Measurements from ENCODE around the gene CDH10.

Gene CDH10

DNA sequence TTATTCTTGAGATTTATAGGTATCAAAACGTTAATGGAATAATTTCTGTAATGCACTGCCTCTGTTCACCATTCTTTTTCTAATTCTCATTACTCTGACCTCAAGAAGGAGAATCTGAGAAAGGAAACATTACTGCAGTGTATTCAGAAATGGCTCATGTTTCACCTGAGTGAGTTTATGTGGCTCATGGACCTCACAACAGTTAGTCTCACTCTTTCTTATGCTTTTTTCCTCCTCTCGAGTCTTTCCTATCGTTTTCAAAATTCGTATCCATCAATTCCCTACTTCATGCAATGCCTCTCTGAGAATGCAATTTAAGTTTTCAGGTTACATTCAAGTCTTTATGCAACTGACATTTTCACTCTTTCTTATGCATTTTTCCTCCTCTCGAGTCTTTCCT lies 9.6 kb downstream of the CDH10 start:
- Histone ChIP-seq H3K27ac (ENCODE audit: low read depth in 2 of 2, low read length in 2 of 2) (no peak overlapping the region), H3K4me3 (ENCODE audit: low read length in 2 of 2) (no peak overlapping the region), H3K9ac (ENCODE audit: low read depth in 1 of 2, low read length in 2 of 2) (no peak overlapping the region), H3K36me3 (ENCODE audit: control insufficient read depth in 2 of 2, insufficient read depth in 2 of 2, low read length in 2 of 2) (no peaks in the 10 kb centered on the region), H3K9me3 (ENCODE audit: control insufficient read depth in 2 of 2, low read length in 2 of 2) (no peaks in the 10 kb centered on the region), H3K27me3 (ENCODE audit: control insufficient read depth in 2 of 2, insufficient read depth in 2 of 2, low read length in 2 of 2) (no peaks in the 10 kb centered on the region), H3K4me1 (ENCODE audit: control insufficient read depth in 2 of 2, insufficient read depth in 2 of 2, low read length in 2 of 2) (no peaks in the 10 kb centered on the region)

DNA sequence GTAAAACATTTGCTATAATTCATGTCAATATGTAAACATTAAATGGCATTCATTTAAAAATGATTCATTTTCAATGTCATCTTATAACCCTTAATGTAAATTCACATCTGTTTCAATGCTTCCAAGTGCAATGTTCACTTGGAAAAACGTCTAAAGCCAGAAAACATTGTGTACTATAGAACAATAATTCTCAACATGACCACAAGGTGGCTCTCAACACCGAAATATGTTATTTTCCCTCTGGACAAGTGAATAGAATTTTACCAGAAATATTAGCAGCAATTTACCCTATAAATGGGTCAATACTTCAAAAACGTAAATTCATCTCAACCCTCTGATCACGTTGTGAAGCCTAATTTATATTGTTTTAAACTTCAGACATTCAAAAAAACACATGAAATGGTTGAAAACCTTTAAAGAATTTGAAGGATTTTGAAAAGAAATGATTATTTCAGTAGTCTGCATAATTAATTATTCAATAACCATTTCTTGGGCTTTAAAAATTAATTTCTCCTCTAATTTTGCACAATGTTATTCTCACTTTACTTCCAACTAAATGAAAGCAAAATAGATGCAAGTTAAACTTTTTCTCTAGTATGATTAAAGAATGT lies 11.0 kb downstream of the CDH10 start:
- Histone ChIP-seq H3K4me3 (ENCODE audit: low read length in 2 of 2) (no peak overlapping the region), H3K9me3 (ENCODE audit: control insufficient read depth in 2 of 2, low read length in 2 of 2) (no peaks in the 10 kb centered on the region), H3K36me3 (ENCODE audit: control insufficient read depth in 2 of 2, insufficient read depth in 2 of 2, low read length in 2 of 2) (no peaks in the 10 kb centered on the region), H3K27me3 (ENCODE audit: control insufficient read depth in 2 of 2, insufficient read depth in 2 of 2, low read length in 2 of 2) (no peaks in the 10 kb centered on the region), H3K4me1 (ENCODE audit: control insufficient read depth in 2 of 2, insufficient read depth in 2 of 2, low read length in 2 of 2) (no peaks in the 10 kb centered on the region), H3K27ac (ENCODE audit: low read depth in 2 of 2, low read length in 2 of 2) (no peak overlapping the region), H3K9ac (ENCODE audit: low read depth in 1 of 2, low read length in 2 of 2) (no peak overlapping the region)

DNA sequence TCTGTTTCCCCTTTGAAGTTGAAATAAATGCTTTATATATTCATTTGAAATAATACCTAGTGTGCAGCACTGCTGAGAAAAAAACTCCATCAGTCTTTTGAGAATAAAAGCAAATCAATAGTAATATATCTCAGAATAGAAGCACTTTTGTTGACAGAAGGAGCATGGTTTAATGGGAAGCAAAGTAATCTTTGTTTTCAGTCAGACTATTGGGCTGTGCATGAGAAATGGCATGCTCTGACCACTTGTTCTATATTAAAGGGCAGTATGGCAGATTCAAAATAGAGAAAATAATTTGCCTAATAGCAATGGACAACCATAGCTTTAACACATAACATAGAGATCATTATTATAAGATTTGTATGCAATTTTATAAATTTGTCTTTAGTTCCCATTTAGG lies 12.4 kb downstream of the CDH10 start:
- H3K36me3 ChIP-seq (ENCODE audit: control insufficient read depth in 2 of 2, insufficient read depth in 2 of 2, low read length in 2 of 2): no peaks in the 10 kb centered on the region
- H3K4me1 ChIP-seq (ENCODE audit: control insufficient read depth in 2 of 2, insufficient read depth in 2 of 2, low read length in 2 of 2): no peaks in the 10 kb centered on the region
- no peak overlapping the region for H3K27ac ChIP-seq (ENCODE audit: low read depth in 2 of 2, low read length in 2 of 2)
- H3K27me3 ChIP-seq (ENCODE audit: control insufficient read depth in 2 of 2, insufficient read depth in 2 of 2, low read length in 2 of 2): no peaks in the 10 kb centered on the region
- H3K9me3 ChIP-seq (ENCODE audit: control insufficient read depth in 2 of 2, low read length in 2 of 2): no peaks in the 10 kb centered on the region
- H3K4me3 ChIP-seq (ENCODE audit: low read length in 2 of 2): no peak overlapping the region
- H3K9ac ChIP-seq (ENCODE audit: low read depth in 1 of 2, low read length in 2 of 2): no peak overlapping the region

DNA sequence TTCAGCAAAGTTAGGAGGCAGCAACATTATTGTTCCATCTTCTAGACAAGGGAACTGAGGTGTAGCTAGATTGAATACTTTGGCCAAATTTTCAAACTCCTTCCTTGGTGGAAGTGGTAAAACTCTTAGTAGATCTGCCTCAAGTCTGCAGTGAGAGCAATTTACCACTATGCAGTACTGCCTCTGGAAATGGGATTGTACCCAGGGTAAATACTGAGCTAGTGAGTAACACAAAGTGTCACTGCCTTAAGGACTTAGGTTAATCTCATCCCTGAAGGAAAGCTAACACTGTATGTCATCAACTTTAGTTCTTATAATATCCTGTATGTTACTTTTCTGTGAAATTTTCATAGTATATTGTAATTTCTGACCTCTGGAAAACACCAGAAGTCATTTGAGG lies 13.9 kb downstream of the CDH10 start:
- Histone ChIP-seq H3K27ac (ENCODE audit: low read depth in 2 of 2, low read length in 2 of 2) (no peak overlapping the region), H3K4me1 (ENCODE audit: control insufficient read depth in 2 of 2, insufficient read depth in 2 of 2, low read length in 2 of 2) (no peaks in the 10 kb centered on the region), H3K9ac (ENCODE audit: low read depth in 1 of 2, low read length in 2 of 2) (no peak overlapping the region), H3K36me3 (ENCODE audit: control insufficient read depth in 2 of 2, insufficient read depth in 2 of 2, low read length in 2 of 2) (no peaks in the 10 kb centered on the region), H3K4me3 (ENCODE audit: low read length in 2 of 2) (no peak overlapping the region), H3K27me3 (ENCODE audit: control insufficient read depth in 2 of 2, insufficient read depth in 2 of 2, low read length in 2 of 2) (no peaks in the 10 kb centered on the region), H3K9me3 (ENCODE audit: control insufficient read depth in 2 of 2, low read length in 2 of 2) (no peaks in the 10 kb centered on the region)

DNA sequence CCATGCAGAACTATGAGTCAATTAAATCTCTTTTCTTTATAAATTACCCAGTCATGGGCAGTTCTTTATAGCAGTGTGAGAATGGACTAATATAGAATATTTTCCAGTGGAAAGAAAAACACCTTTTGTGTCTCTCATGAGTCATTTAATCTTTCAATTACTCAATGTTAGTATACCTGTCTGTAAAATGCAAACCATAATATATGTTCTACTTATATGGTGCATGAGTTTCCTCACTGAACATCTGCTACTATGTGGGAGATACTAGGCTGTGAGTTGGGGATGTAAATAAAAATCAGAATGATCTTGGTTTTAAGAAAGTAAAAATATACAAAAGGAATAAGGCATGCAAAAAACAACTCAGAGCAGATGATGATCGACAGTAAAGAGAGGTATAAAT lies 15.0 kb downstream of the CDH10 start:
- Histone ChIP-seq H3K36me3 (ENCODE audit: control insufficient read depth in 2 of 2, insufficient read depth in 2 of 2, low read length in 2 of 2) (no peaks in the 10 kb centered on the region), H3K9me3 (ENCODE audit: control insufficient read depth in 2 of 2, low read length in 2 of 2) (no peaks in the 10 kb centered on the region), H3K27ac (ENCODE audit: low read depth in 2 of 2, low read length in 2 of 2) (no peak overlapping the region), H3K27me3 (ENCODE audit: control insufficient read depth in 2 of 2, insufficient read depth in 2 of 2, low read length in 2 of 2) (no peaks in the 10 kb centered on the region), H3K4me3 (ENCODE audit: low read length in 2 of 2) (no peak overlapping the region), H3K9ac (ENCODE audit: low read depth in 1 of 2, low read length in 2 of 2) (no peak overlapping the region), H3K4me1 (ENCODE audit: control insufficient read depth in 2 of 2, insufficient read depth in 2 of 2, low read length in 2 of 2) (no peaks in the 10 kb centered on the region)

DNA sequence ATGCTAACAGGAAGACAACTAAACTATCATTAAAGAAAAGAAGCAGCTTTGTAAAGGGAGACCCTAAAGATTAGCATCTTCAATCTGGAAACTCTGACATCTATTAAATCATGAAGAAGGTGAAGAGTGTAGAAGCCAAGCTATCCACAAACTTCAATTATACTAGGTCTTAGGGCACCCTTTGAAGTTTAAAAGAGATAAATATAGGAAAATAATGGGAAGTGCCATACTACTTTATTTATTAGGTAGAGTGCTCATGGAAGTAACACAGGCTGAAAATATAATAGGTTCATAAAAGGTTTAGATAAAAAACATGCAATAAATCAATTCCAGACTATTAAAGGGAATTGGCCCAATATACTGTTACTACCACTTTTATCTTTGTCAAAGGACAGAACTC lies 19.9 kb downstream of the CDH10 start:
- Histone ChIP-seq H3K27ac (ENCODE audit: low read depth in 2 of 2, low read length in 2 of 2) (no peak overlapping the region), H3K9ac (ENCODE audit: low read depth in 1 of 2, low read length in 2 of 2) (no peak overlapping the region)

DNA sequence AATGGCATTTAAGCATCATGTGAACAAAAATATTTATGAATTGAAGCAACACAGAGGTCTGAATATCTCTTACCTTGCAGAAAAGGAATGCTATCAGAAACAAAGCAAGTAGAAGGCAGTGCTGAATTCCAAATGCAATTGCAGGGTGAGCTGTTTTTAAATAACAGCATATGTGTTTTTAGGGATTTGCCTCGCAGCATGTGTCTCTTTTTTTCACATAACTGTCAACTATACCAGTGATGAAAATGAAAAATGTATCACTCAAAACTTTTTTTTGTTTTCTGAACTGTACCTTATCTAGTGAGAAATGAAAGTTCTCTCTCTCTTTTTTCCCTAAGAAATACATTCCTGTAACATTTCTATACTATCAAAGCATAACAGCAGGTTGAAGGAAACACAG lies 21.2 kb downstream of the CDH10 start:
- Histone ChIP-seq H3K27me3 (ENCODE audit: control insufficient read depth in 2 of 2, insufficient read depth in 2 of 2, low read length in 2 of 2) (no peaks in the 10 kb centered on the region), H3K4me1 (ENCODE audit: control insufficient read depth in 2 of 2, insufficient read depth in 2 of 2, low read length in 2 of 2) (no peaks in the 10 kb centered on the region)

More for the DNA sequence above, 19.9 kb downstream of the CDH10 start:
- no peaks in the 10 kb centered on the region for H3K27me3 ChIP-seq (ENCODE audit: control insufficient read depth in 2 of 2, insufficient read depth in 2 of 2, low read length in 2 of 2)
- H3K4me1 ChIP-seq (ENCODE audit: control insufficient read depth in 2 of 2, insufficient read depth in 2 of 2, low read length in 2 of 2): no peaks in the 10 kb centered on the region
- H3K36me3 ChIP-seq (ENCODE audit: control insufficient read depth in 2 of 2, insufficient read depth in 2 of 2, low read length in 2 of 2): no peaks in the 10 kb centered on the region
- no peaks in the 10 kb centered on the region for H3K9me3 ChIP-seq (ENCODE audit: control insufficient read depth in 2 of 2, low read length in 2 of 2)
- no peak overlapping the region for H3K4me3 ChIP-seq (ENCODE audit: low read length in 2 of 2)

DNA sequence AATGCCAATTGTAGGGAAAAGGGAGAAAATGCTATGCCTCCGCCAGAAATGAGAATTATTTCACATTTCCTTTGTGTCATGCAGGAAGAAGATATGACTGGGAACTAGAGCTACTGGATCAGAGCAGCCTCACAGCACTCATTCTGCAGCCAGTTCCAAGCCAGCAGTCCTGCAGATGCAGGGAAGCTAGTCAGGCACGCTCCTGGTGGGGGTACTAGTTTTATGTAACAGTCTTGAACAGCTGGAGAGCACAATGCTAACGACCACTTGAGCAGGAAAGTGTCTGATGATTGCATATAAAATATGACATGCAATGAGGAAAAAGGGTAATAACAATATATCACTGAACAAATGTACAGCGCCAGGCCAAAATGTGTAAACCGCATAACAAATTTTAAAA lies 21.7 kb downstream of the CDH10 start:
- no peaks in the 10 kb centered on the region for H3K9me3 ChIP-seq (ENCODE audit: control insufficient read depth in 2 of 2, low read length in 2 of 2)
- H3K27ac ChIP-seq (ENCODE audit: low read depth in 2 of 2, low read length in 2 of 2): no peak overlapping the region
- no peaks in the 10 kb centered on the region for H3K4me1 ChIP-seq (ENCODE audit: control insufficient read depth in 2 of 2, insufficient read depth in 2 of 2, low read length in 2 of 2)
- H3K4me3 ChIP-seq (ENCODE audit: low read length in 2 of 2): no peak overlapping the region
- H3K36me3 ChIP-seq (ENCODE audit: control insufficient read depth in 2 of 2, insufficient read depth in 2 of 2, low read length in 2 of 2): no peaks in the 10 kb centered on the region
- H3K9ac ChIP-seq (ENCODE audit: low read depth in 1 of 2, low read length in 2 of 2): no peak overlapping the region
- no peaks in the 10 kb centered on the region for H3K27me3 ChIP-seq (ENCODE audit: control insufficient read depth in 2 of 2, insufficient read depth in 2 of 2, low read length in 2 of 2)

More for the DNA sequence above, 21.2 kb downstream of the CDH10 start:
- no peaks in the 10 kb centered on the region for H3K36me3 ChIP-seq (ENCODE audit: control insufficient read depth in 2 of 2, insufficient read depth in 2 of 2, low read length in 2 of 2)
- no peaks in the 10 kb centered on the region for H3K9me3 ChIP-seq (ENCODE audit: control insufficient read depth in 2 of 2, low read length in 2 of 2)
- no peak overlapping the region for H3K4me3 ChIP-seq (ENCODE audit: low read length in 2 of 2)
- H3K27ac ChIP-seq (ENCODE audit: low read depth in 2 of 2, low read length in 2 of 2): no peak overlapping the region
- no peak overlapping the region for H3K9ac ChIP-seq (ENCODE audit: low read depth in 1 of 2, low read length in 2 of 2)

DNA sequence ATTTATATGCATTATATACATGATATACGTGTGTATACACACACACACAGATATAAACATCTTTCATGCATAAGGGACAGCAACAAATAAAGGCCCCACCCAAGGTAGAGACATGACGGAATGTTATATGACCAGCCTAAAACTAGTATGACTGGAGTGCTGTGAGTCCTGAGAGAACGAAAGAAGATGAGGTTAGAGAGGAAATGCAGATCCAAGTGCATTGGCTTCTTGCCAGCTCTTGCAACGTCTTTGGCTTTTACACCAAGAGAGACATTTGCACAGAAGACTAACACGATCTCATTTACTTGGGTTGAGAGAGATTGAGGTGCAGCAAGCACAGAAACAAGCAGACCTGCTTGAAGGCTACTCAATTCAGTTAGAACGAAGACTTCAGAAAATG lies 23.0 kb downstream of the CDH10 start:
- no peaks in the 10 kb centered on the region for H3K4me1 ChIP-seq (ENCODE audit: control insufficient read depth in 2 of 2, insufficient read depth in 2 of 2, low read length in 2 of 2)
- no peaks in the 10 kb centered on the region for H3K9me3 ChIP-seq (ENCODE audit: control insufficient read depth in 2 of 2, low read length in 2 of 2)
- no peak overlapping the region for H3K27ac ChIP-seq (ENCODE audit: low read depth in 2 of 2, low read length in 2 of 2)
- no peaks in the 10 kb centered on the region for H3K36me3 ChIP-seq (ENCODE audit: control insufficient read depth in 2 of 2, insufficient read depth in 2 of 2, low read length in 2 of 2)
- no peaks in the 10 kb centered on the region for H3K27me3 ChIP-seq (ENCODE audit: control insufficient read depth in 2 of 2, insufficient read depth in 2 of 2, low read length in 2 of 2)
- no peak overlapping the region for H3K9ac ChIP-seq (ENCODE audit: low read depth in 1 of 2, low read length in 2 of 2)
- H3K4me3 ChIP-seq (ENCODE audit: low read length in 2 of 2): no peak overlapping the region

DNA sequence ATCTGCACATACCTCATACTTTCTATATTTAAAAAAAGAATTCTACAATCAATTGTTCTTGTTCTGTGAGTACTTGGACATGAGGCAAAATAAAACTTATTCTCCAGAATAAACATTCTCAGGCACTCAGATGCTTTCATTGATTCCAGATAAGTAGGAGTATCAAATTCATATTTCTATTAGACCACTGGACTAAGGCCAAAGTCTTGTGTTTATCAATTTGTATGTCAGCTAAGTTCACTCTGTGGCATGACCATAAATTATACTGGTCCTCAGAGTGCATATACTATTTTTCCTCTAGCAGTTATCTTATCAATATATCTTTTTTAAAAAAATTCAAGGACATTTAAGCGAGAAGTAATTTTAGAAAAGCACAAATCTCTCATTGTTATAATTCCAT lies 28.2 kb downstream of the CDH10 start:
- H3K36me3 ChIP-seq (ENCODE audit: control insufficient read depth in 2 of 2, insufficient read depth in 2 of 2, low read length in 2 of 2): no peaks in the 10 kb centered on the region
- no peak overlapping the region for H3K9ac ChIP-seq (ENCODE audit: low read depth in 1 of 2, low read length in 2 of 2)
- H3K4me3 ChIP-seq (ENCODE audit: low read length in 2 of 2): no peak overlapping the region
- no peaks in the 10 kb centered on the region for H3K27me3 ChIP-seq (ENCODE audit: control insufficient read depth in 2 of 2, insufficient read depth in 2 of 2, low read length in 2 of 2)
- no peak overlapping the region for H3K27ac ChIP-seq (ENCODE audit: low read depth in 2 of 2, low read length in 2 of 2)
- H3K9me3 ChIP-seq (ENCODE audit: control insufficient read depth in 2 of 2, low read length in 2 of 2): no peaks in the 10 kb centered on the region
- H3K4me1 ChIP-seq (ENCODE audit: control insufficient read depth in 2 of 2, insufficient read depth in 2 of 2, low read length in 2 of 2): no peaks in the 10 kb centered on the region

DNA sequence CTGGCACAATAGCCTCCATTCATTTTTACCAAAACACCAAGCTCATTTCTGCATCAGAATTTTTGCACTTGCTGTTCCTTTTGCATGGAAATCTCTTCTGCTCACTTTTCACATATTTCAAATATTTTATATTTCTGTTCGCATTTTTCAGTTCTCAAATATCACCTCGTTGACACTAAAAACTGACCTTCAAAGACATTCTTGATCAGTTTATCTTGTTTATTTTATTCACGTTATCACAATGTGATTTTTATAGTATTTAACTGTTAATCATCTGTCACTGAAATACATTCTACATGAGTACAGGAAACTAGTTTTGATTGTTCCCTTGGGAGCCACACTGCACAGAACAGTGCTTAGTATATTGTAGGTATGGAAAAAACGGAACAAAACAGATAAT lies 29.6 kb downstream of the CDH10 start:
- Histone ChIP-seq H3K27me3 (ENCODE audit: control insufficient read depth in 2 of 2, insufficient read depth in 2 of 2, low read length in 2 of 2) (no peaks in the 10 kb centered on the region), H3K9ac (ENCODE audit: low read depth in 1 of 2, low read length in 2 of 2) (no peak overlapping the region), H3K36me3 (ENCODE audit: control insufficient read depth in 2 of 2, insufficient read depth in 2 of 2, low read length in 2 of 2) (no peaks in the 10 kb centered on the region), H3K9me3 (ENCODE audit: control insufficient read depth in 2 of 2, low read length in 2 of 2) (no peaks in the 10 kb centered on the region), H3K27ac (ENCODE audit: low read depth in 2 of 2, low read length in 2 of 2) (no peak overlapping the region), H3K4me3 (ENCODE audit: low read length in 2 of 2) (no peak overlapping the region), H3K4me1 (ENCODE audit: control insufficient read depth in 2 of 2, insufficient read depth in 2 of 2, low read length in 2 of 2) (no peaks in the 10 kb centered on the region)

All from mucosa of rectum (tissue), 2 donors.